MCF 10A (cell line): Measurements from ENCODE around the gene NELL2. TPM values are rescaled to one million over a fixed set of nuclear protein-coding genes. Genes with fewer than 3 reads are reported as not detected.

ENCODE experiments used
- BruUV-seq: library from RNA; stranded (reverse); fragments of 400-500 nt; replicated peaks from 2 replicates; lab custom pipeline; 2021; lab: Mats Ljungman, UMichigan
- CTCF ChIA-PET: fragments of 300-600 bp; sonication (Branson Sonifier 250); formaldehyde crosslinking; extraction: SDS; loops from one replicate; lab custom pipeline; 2021; ENCODE audit warnings: antibody characterized with exemption, inconsistent platforms; lab: Yijun Ruan, JAX
- POLR2A ChIA-PET: fragments of 300-600, 350-650 bp; sonication (Branson Sonifier 250); formaldehyde crosslinking; extraction: SDS; loops from one replicate; lab custom pipeline; 2020; ENCODE audit warnings: antibody characterized with exemption, inconsistent platforms; lab: Yijun Ruan, JAX
- DNase-seq: peaks from one replicate; pipeline ENCODE4 v3.0.0-alpha.2; 2018; ENCODE audit not compliant: unreplicated experiment
- H3K27ac Mint-ChIP-seq: one replicate; pipeline ENCODE4 v1.8.0; 2022; ENCODE audit warnings: mild to moderate bottlenecking, low read depth, mixed read lengths; ENCODE audit not compliant: unreplicated experiment
- H3K27me3 Mint-ChIP-seq: one replicate; pipeline ENCODE4 v1.8.0; 2022; ENCODE audit warnings: mixed read lengths; ENCODE audit not compliant: insufficient read depth, unreplicated experiment
- H3K36me3 Mint-ChIP-seq: one replicate; pipeline ENCODE4 v1.8.0; 2022; ENCODE audit warnings: mild to moderate bottlenecking, moderate library complexity, mixed read lengths; ENCODE audit not compliant: insufficient read depth, unreplicated experiment
- H3K4me1 Mint-ChIP-seq: one replicate; pipeline ENCODE4 v1.8.0; 2022; ENCODE audit warnings: mixed read lengths; ENCODE audit not compliant: insufficient read depth, unreplicated experiment
- H3K4me3 Mint-ChIP-seq: one replicate; pipeline ENCODE4 v1.8.0; 2022; ENCODE audit warnings: mild to moderate bottlenecking, moderate library complexity, mixed read lengths; ENCODE audit not compliant: unreplicated experiment
- H3K9me3 Mint-ChIP-seq: one replicate; pipeline ENCODE4 v1.8.0; 2022; ENCODE audit warnings: mixed read lengths; ENCODE audit not compliant: unreplicated experiment
- CTCF ChIP-seq: fragments of 200-600 bp; IDR thresholded peaks from one replicate; pipeline ENCODE4 v1.8.0; 2022; ENCODE audit warnings: antibody characterized with exemption, mild to moderate bottlenecking; ENCODE audit not compliant: unreplicated experiment
- intact Hi-C: fragments of 100-400 bp; cut with micrococcal nuclease; formaldehyde crosslinking; loops from 2 replicates; pipeline ENCODE4 v1.14.1; 2022
- total RNA-seq: library from RNA; stranded (reverse); gene quantifications from 2 replicates; pipeline ENCODE4 v1.2.3, GENCODE V29; 2022

The NELL2 gene
- total RNA-seq, 1 experiment from 2014 or later: not detected

GRCh38 chr12:44653861-44654527, 222.1 kb downstream of the NELL2 start:
- DNase-seq: no peak
- Mint-ChIP-seq H3K27me3 (peaks cover 29% of the 10 kb centered on the region), H3K4me1 (no peaks in the 10 kb centered on the region), H3K9me3 (no peaks in the 10 kb centered on the region), H3K36me3 (no peaks in the 10 kb centered on the region), H3K27ac (no peak overlapping the region), H3K4me3 (no peak overlapping the region)
- ChIA-PET POLR2A (no interaction called here), CTCF (no interaction called here)
- intact Hi-C loops: no loop called here
- BruUV-seq: no TSS peak
- TF ChIP-seq CTCF: no peak

GRCh38 chr12:44649693-44650092, 226.4 kb downstream of the NELL2 start:
- POLR2A ChIA-PET: no interaction called here
- intact Hi-C loops: no loop called here
- DNase-seq: no peak
- Mint-ChIP-seq H3K27ac (no peak overlapping the region), H3K27me3 (peaks cover 66% of the 10 kb centered on the region), H3K9me3 (no peaks in the 10 kb centered on the region), H3K4me3 (no peak overlapping the region), H3K36me3 (no peaks in the 10 kb centered on the region), H3K4me1 (no peaks in the 10 kb centered on the region)
- CTCF ChIA-PET: interaction anchor here (0.6 kb wide), 1 partner anchor 77 kb away, joined by 3 read pairs; no protein-coding TSS in a partner anchor
- TF ChIP-seq CTCF: no peak
- BruUV-seq: no TSS peak

- Mint-ChIP-seq H3K4me3 (no peak overlapping the region), H3K4me1 (no peaks in the 10 kb centered on the region), H3K27ac (no peak overlapping the region), H3K36me3 (no peaks in the 10 kb centered on the region), H3K9me3 (no peaks in the 10 kb centered on the region), H3K27me3 (peaks cover 61% of the 10 kb centered on the region)
- intact Hi-C loops: no loop called here
- CTCF ChIA-PET: interaction anchor here (0.6 kb wide), 1 partner anchor 49 kb away, joined by 3 read pairs; no protein-coding TSS in a partner anchor
- TF ChIP-seq CTCF: no peak
- POLR2A ChIA-PET: interaction anchor here (0.6 to 0.7 kb wide), 2 partner anchors 37 to 141 kb away, joined by 3 to 4 read pairs; no protein-coding TSS in a partner anchor
- no peak for DNase-seq
- BruUV-seq: no TSS peak
Observed at GRCh38 chr12:44647917-44648690, 228.0 kb downstream of the NELL2 start.
